H1 (cell line): ENCODE results near the gene BZW1. TPM values are rescaled to one million over a fixed set of nuclear protein-coding genes. Genes with fewer than 3 reads are reported as not detected.

Experiments
- CTCF ChIA-PET: fragments of 300-600 bp; sonication (Branson Sonifier 250); formaldehyde crosslinking; loops from one replicate; lab custom pipeline; 2021; ENCODE audit not compliant: partially characterized antibody; lab: Charles Lee
- POLR2A ChIA-PET: fragments of 300-600 bp; sonication (Branson Sonifier 250); formaldehyde crosslinking; loops from one replicate; lab custom pipeline; 2021; ENCODE audit warnings: inconsistent platforms; ENCODE audit not compliant: partially characterized antibody; lab: Charles Lee
- DNase-seq, 2 experiments: peaks; one replicate each; pipeline versions ENCODE4 v3.0.0 to v3.0.0-alpha.2; 2010 to 2022; ENCODE audit warnings: low spot score in 2 of 2, low read depth in 1 of 2, mixed read lengths in 1 of 2
- FAIRE-seq: peaks from 2 replicates; lab custom pipeline; 2011; peaks lifted over from hg19 to GRCh38; lab: Jason Lieb, UNC
- H2AFZ ChIP-seq: 2 replicates; pipeline ENCODE4 v1.8.1; 2012; ENCODE audit warnings: low read length, inconsistent platforms
- H2AK5ac ChIP-seq: 2 replicates; pipeline ENCODE4 v1.6.1; 2013; ENCODE audit warnings: low read depth, low read length
- H2BK120ac ChIP-seq: replicated peaks from 2 replicates; pipeline ENCODE3; 2013; ENCODE audit warnings: low read depth, low read length, inconsistent platforms
- H2BK12ac ChIP-seq: 2 replicates; pipeline ENCODE4 v1.6.1; 2013; ENCODE audit warnings: low read depth, low read length
- H2BK15ac ChIP-seq: 2 replicates; pipeline ENCODE4 v1.6.1; 2013; ENCODE audit warnings: low read length
- H2BK20ac ChIP-seq: 2 replicates; pipeline ENCODE4 v1.6.1; 2013; ENCODE audit warnings: low read length
- H2BK5ac ChIP-seq: 2 replicates; pipeline ENCODE4 v1.6.1; 2013; ENCODE audit warnings: low read depth, low read length
- H3K14ac ChIP-seq: 2 replicates; pipeline ENCODE4 v1.6.1; 2013; ENCODE audit warnings: inconsistent platforms; ENCODE audit not compliant: insufficient read length
- H3K18ac ChIP-seq: 2 replicates; pipeline ENCODE4 v1.6.1; 2013; ENCODE audit warnings: low read length; ENCODE audit errors: extremely low read depth
- H3K23ac ChIP-seq: 2 replicates; pipeline ENCODE4 v1.6.1; 2013; ENCODE audit warnings: inconsistent platforms; ENCODE audit not compliant: insufficient read length
- H3K23me2 ChIP-seq: 2 replicates; pipeline ENCODE4 v1.6.1; 2013; ENCODE audit warnings: low read depth, low read length
- H3K27ac ChIP-seq: 2 replicates; pipeline ENCODE4 v1.6.1; 2011; ENCODE audit warnings: low read depth, low read length, inconsistent platforms
- H3K27me3 ChIP-seq, 4 experiments: replicated peaks in 1 of 4; 1 replicate in 1 of 4; 2 replicates in 3 of 4; pipeline versions ENCODE4 v1.6.1 to v1.8.1; 2011 to 2013; ENCODE audit warnings: low read length in 3 of 4, mild to moderate bottlenecking in 3 of 4, inconsistent platforms in 2 of 4, mixed read lengths in 2 of 4, moderate library complexity in 1 of 4; ENCODE audit not compliant: control insufficient read depth in 3 of 4, insufficient read depth in 3 of 4; ENCODE audit errors: extremely low read depth in 1 of 4
- H3K36me3 ChIP-seq, 4 experiments: 2 replicates each; pipeline versions ENCODE4 v1.6.1 to v1.8.1; 2011 to 2013; ENCODE audit warnings: mild to moderate bottlenecking in 4 of 4, low read length in 3 of 4, moderate library complexity in 2 of 4, control low read depth in 1 of 4, inconsistent platforms in 1 of 4; ENCODE audit not compliant: insufficient read depth in 4 of 4, control insufficient read depth in 2 of 4
- H3K4ac ChIP-seq: replicated peaks from 2 replicates; pipeline ENCODE3; 2013; ENCODE audit warnings: low read length, low read depth, mixed read lengths, inconsistent platforms; ENCODE audit not compliant: insufficient read length
- H3K4me1 ChIP-seq, 4 experiments: replicated peaks in 1 of 4; 1 replicate in 1 of 4; 2 replicates in 3 of 4; pipeline versions ENCODE4 v1.6.1 to v1.8.1; 2011 to 2013; ENCODE audit warnings: low read length in 3 of 4, inconsistent platforms in 2 of 4, mixed read lengths in 1 of 4; ENCODE audit not compliant: insufficient read depth in 4 of 4, control insufficient read depth in 3 of 4
- H3K4me2 ChIP-seq, 2 experiments: 2 replicates each; pipeline versions ENCODE4 v1.6.1 to v1.8.1; 2011 to 2013; ENCODE audit warnings: low read depth in 2 of 2, low read length in 2 of 2, control low read depth in 1 of 2, inconsistent platforms in 1 of 2, mild to moderate bottlenecking in 1 of 2; ENCODE audit not compliant: insufficient read depth in 1 of 2
- H3K4me3 ChIP-seq, 4 experiments: fragments of 200-600, 300-600 bp in 1 of 4; sonication (generic), shearing (Covaris generic), sonication (Bioruptor Twin) in 1 of 4; 2 replicates each; pipeline versions ENCODE4 v1.5.1 to v1.8.1; 2011 to 2016; ENCODE audit warnings: low read length in 4 of 4, low read depth in 3 of 4, control low read depth in 2 of 4, inconsistent platforms in 2 of 4, mild to moderate bottlenecking in 2 of 4, mixed read lengths in 1 of 4, moderate library complexity in 1 of 4; ENCODE audit not compliant: insufficient read depth in 2 of 4; ENCODE audit errors: extremely low read depth in 1 of 4
- H3K56ac ChIP-seq: replicated peaks from 2 replicates; pipeline ENCODE3; 2013; ENCODE audit warnings: low read depth, mild to moderate bottlenecking, mixed read lengths, low read length, inconsistent platforms; ENCODE audit not compliant: insufficient read length
- H3K79me1 ChIP-seq: 2 replicates; pipeline ENCODE4 v1.6.1; 2013; ENCODE audit warnings: low read depth, low read length, control low read depth
- H3K79me2 ChIP-seq, 2 experiments: 2 replicates each; pipeline versions ENCODE4 v1.6.1 to v1.8.1; 2012 to 2013; ENCODE audit warnings: low read length in 2 of 2, mild to moderate bottlenecking in 2 of 2, inconsistent platforms in 1 of 2; ENCODE audit not compliant: insufficient read depth in 2 of 2, control insufficient read depth in 1 of 2
- H3K9ac ChIP-seq, 4 experiments: replicated peaks in 1 of 4; 1 replicate in 1 of 4; 2 replicates in 3 of 4; pipeline versions ENCODE4 v1.6.1 to v1.8.1; 2011 to 2013; ENCODE audit warnings: low read depth in 3 of 4, low read length in 3 of 4, control low read depth in 2 of 4, mild to moderate bottlenecking in 2 of 4, moderate library complexity in 2 of 4, inconsistent platforms in 1 of 4; ENCODE audit errors: extremely low read depth in 1 of 4
- H3K9me3 ChIP-seq, 2 experiments: 2 replicates each; pipeline versions ENCODE4 v1.6.1 to v1.8.1; 2012 to 2013; ENCODE audit warnings: mild to moderate bottlenecking in 2 of 2, moderate library complexity in 2 of 2, control low read depth in 1 of 2, inconsistent platforms in 1 of 2, low read depth in 1 of 2, low read length in 1 of 2, mixed read lengths in 1 of 2; ENCODE audit not compliant: insufficient read depth in 2 of 2
- H4K20me1 ChIP-seq, 2 experiments: replicated peaks in 1 of 2; 2 replicates each; pipeline versions ENCODE3 to v1.8.1; 2011 to 2013; ENCODE audit warnings: inconsistent platforms in 2 of 2, low read length in 2 of 2, mild to moderate bottlenecking in 1 of 2; ENCODE audit not compliant: insufficient read depth in 2 of 2, control insufficient read depth in 1 of 2
- H4K5ac ChIP-seq: 2 replicates; pipeline ENCODE4 v1.6.1; 2013; ENCODE audit warnings: low read length, low read depth, mixed read lengths, inconsistent platforms; ENCODE audit not compliant: insufficient read length
- H4K8ac ChIP-seq: 2 replicates; pipeline ENCODE4 v1.8.0; 2013; ENCODE audit warnings: mild to moderate bottlenecking, moderate library complexity, low read length, inconsistent platforms; ENCODE audit not compliant: insufficient read depth; ENCODE audit errors: extremely low read depth
- H4K91ac ChIP-seq: replicated peaks from 2 replicates; pipeline ENCODE3; 2013; ENCODE audit warnings: low read length, mixed read lengths, inconsistent platforms; ENCODE audit not compliant: insufficient read length
- PHF8 ChIP-seq: fragments of 200-600 bp; sonication (generic); conservative IDR thresholded peaks from 2 replicates; pipeline ENCODE4 v1.7.1; 2012; ENCODE audit warnings: low read depth, mild to moderate bottlenecking, inconsistent platforms, low read length, moderate library complexity
- POLR2AphosphoS5 ChIP-seq: IDR thresholded peaks from 2 replicates; pipeline ENCODE4 v1.6.1; 2011; ENCODE audit warnings: low read depth, low read length
- RAD21 ChIP-seq, 2 experiments: IDR thresholded peaks in 1 of 2; conservative IDR thresholded peaks in 1 of 2; 2 replicates each; pipeline ENCODE4 v1.6.1; 2011; ENCODE audit warnings: low read depth in 2 of 2, low read length in 2 of 2, improper control_type of control experiment in 1 of 2, inconsistent platforms in 1 of 2, mild to moderate bottlenecking in 1 of 2, moderate library complexity in 1 of 2
- WGBS, 2 experiments: shearing (Covaris generic) in 1 of 2; methylation state at CpG; one replicate each; pipeline versions ENCODE4 v1.1.6 to v1.1.7; 2013 to 2015; ENCODE audit warnings: low lambda C conversion rate in 2 of 2, mixed read lengths in 2 of 2, inconsistent platforms in 1 of 2, low coverage in 1 of 2, missing lambda C conversion rate in 1 of 2; ENCODE audit not compliant: insufficient replicate concordance in 2 of 2, insufficient coverage in 1 of 2, insufficient read length in 1 of 2; ENCODE audit errors: extremely low coverage in 1 of 2, missing lambda C conversion rate in 1 of 2; 5-methylcytosine and 5-hydroxymethylcytosine counted together
- polyA plus RNA-seq, 7 experiments: library from polyadenylated mRNA; depleted of rRNA in 3 of 7; stranded (reverse) in 5 of 7; unstranded in 2 of 7; fragments of >200 nt in 5 of 7; fragments of 200-250 nt in 2 of 7; gene quantifications; 1 replicate in 5 of 7; 2 replicates in 1 of 7; 4 replicates in 1 of 7; pipeline versions ENCODE4 v1.2.1 to v1.2.3, GENCODE V29; 2011 to 2013; ENCODE audit warnings: missing spikeins in 2 of 7, mixed read lengths in 2 of 7
- total RNA-seq: library from RNA; stranded (reverse); fragmentation: NEBNext Ultra II Directional; extraction: Animal tissue kit (Norgen Biotek cat#: 25700); gene quantifications from 2 replicates; pipeline ENCODE4 v1.2.1, GENCODE V29; 2021

BZW1 gene
- total and polyA plus RNA-seq, 2 of the 8 experiments (the other 6 are each of a cell fraction or from before 2014, with no cell fraction given), result 152 to 335 TPM

DNA sequence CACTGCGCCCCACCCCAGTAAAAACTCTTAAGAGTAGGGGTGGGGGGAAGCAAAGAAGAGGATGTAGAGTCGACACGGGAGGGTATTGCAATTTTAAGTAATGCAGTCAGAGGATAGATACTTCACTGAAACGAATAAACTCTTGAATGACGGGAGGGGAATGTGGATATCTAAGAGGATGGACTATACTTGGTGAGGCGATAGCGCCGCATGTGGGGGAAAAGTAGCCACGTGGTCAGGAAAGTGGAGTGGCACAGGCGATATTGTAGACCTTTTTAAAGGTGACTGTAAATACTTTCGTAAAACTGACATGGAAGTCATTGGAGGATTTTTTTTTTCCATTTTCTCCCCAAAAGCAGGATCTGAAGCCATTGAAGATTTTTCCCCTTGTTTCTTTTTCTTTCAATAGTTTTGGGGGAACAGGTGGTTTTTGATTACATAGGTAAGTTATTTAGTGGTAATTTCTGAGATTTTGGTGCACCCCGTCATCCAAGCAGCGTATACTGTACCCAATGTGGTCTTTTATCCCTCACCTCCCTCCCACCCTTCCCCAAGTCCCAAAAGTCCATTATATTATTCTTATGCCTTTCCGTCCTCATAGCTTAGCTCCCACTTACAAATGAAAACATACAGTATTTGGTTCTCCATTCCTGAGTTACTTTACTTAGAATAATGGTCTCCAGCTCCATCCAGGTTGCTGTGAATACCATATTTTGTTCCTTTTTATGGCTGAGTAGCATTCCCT lies 39.0 kb downstream of the BZW1 start:
- H2BK20ac ChIP-seq, result no peak overlapping the region
- no peak overlapping the region for H3K4ac ChIP-seq
- H3K9me3 ChIP-seq, result no peaks in the 10 kb centered on the region
- no peak overlapping the region for H3K4me3 ChIP-seq
- no peak overlapping the region for H2BK120ac ChIP-seq
- no peak overlapping the region for H3K14ac ChIP-seq
- no peak overlapping the region for H2BK15ac ChIP-seq
- no peaks in the 10 kb centered on the region for H3K23me2 ChIP-seq
- no peaks in the 10 kb centered on the region for H3K79me1 ChIP-seq
- H3K4me1 ChIP-seq, result no peaks in the 10 kb centered on the region
- no peak overlapping the region for H4K91ac ChIP-seq
- FAIRE-seq, result no peak
- H3K9ac ChIP-seq, result no peak overlapping the region
- H3K27me3 ChIP-seq, result no peaks in the 10 kb centered on the region
- H2BK12ac ChIP-seq, result no peak overlapping the region
- H4K20me1 ChIP-seq, result peaks cover 2% of the 10 kb centered on the region in 2 experiments
- no peak overlapping the region for H3K27ac ChIP-seq
- no peak overlapping the region for H2BK5ac ChIP-seq
- no peak overlapping the region for H2AK5ac ChIP-seq
- H3K4me2 ChIP-seq, result no peak overlapping the region
- no peak overlapping the region for H3K23ac ChIP-seq
- H4K8ac ChIP-seq, result no peak overlapping the region
- no peak for TF ChIP-seq PHF8
- TF ChIP-seq RAD21 (IDR thresholded peaks at IDR 0.05 in 1 of 2, conservative IDR thresholded peaks at IDR 0.05 in 1 of 2; ENCODE audit: low read depth in 2 of 2, low read length in 2 of 2), result peak in 1 of 2 experiments; percentile 10; a peak in 2 of 4 replicates
- no peak for TF ChIP-seq POLR2AphosphoS5
- 93% methylated on average over 14 of the region's 14 CpGs; no CpG with 5 or more reads in 1 of the 2 experiments for WGBS, 2 experiments
- no peak overlapping the region for H4K5ac ChIP-seq
- no peak overlapping the region for H3K56ac ChIP-seq
- H3K79me2 ChIP-seq, result no peaks in the 10 kb centered on the region
- no peak overlapping the region for H2AFZ ChIP-seq
- no peak for DNase-seq
- H3K36me3 ChIP-seq, result peaks cover 17 to 48% (median 31%) of the 10 kb centered on the region in 4 experiments
- ChIA-PET CTCF (interaction anchor here (1.9 kb wide), 1 partner anchor 22 kb away, joined by 7 read pairs; no protein-coding TSS in a partner anchor), POLR2A (interaction anchor here (1.4 to 3.2 kb wide), 4 partner anchors 14 to 34 kb away, joined by 6 to 14 read pairs (median 7); partner anchors contain the start of gene CLK1)
- no peak overlapping the region for H3K18ac ChIP-seq
